Heart left ventricle (tissue), 16 donors: ENCODE results near the gene AP3S2. TPM values are rescaled to one million over a fixed set of nuclear protein-coding genes. Genes with fewer than 3 reads are reported as not detected.

Experiments
- ATAC-seq, 4 donors: fragments of 200-7000 bp; cut with Tn5 transposase; one replicate each; pipeline ENCODE4 v1.9.1; 2020 to 2022; ENCODE audit warnings: moderate library complexity in 4 of 4, mild to moderate bottlenecking in 3 of 4, moderate number of reproducible peaks in 1 of 4
- DNase-seq, 5 donors: peaks; one replicate each; pipeline ENCODE4 v3.0.0-alpha.2; 2020
- H3K27ac ChIP-seq, 12 donors: fragments of 200-600 bp; sonication (generic) in 4 of 12; one replicate each; pipeline versions ENCODE4 v1.5.0 to v1.8.0; 2016 to 2022; ENCODE audit warnings: mild to moderate bottlenecking in 2 of 12
- H3K27me3 ChIP-seq, 9 donors: fragments of 200-600 bp; sonication (generic) in 2 of 9; one replicate each; pipeline versions ENCODE4 v1.5.1 to v1.8.0; 2016 to 2022; ENCODE audit warnings: mild to moderate bottlenecking in 3 of 9
- H3K36me3 ChIP-seq, 9 donors: fragments of 200-600 bp; sonication (generic) in 2 of 9; one replicate each; pipeline versions ENCODE4 v1.5.0 to v1.8.0; 2018 to 2022; ENCODE audit warnings: mild to moderate bottlenecking in 2 of 9
- H3K4me1 ChIP-seq, 12 donors: fragments of 200-600 bp; sonication (generic) in 4 of 12; one replicate each; pipeline versions ENCODE4 v1.5.0 to v1.8.0; 2016 to 2022; ENCODE audit warnings: mild to moderate bottlenecking in 3 of 12
- H3K4me3 ChIP-seq, 12 donors: fragments of 200-600 bp; sonication (generic) in 4 of 12; one replicate each; pipeline versions ENCODE4 v1.5.0 to v1.8.0; 2017 to 2022; ENCODE audit warnings: mild to moderate bottlenecking in 9 of 12, moderate library complexity in 4 of 12
- H3K9me3 ChIP-seq, 12 donors: fragments of 200-600 bp; sonication (generic) in 4 of 12; one replicate each; pipeline versions ENCODE4 v1.5.0 to v1.8.0; 2016 to 2022; ENCODE audit warnings: mild to moderate bottlenecking in 1 of 12
- POLR2A ChIP-seq, 2 donors: fragments of 450-650 bp; IDR thresholded peaks; one replicate each; pipeline ENCODE4 v1.6.1; 2017; ENCODE audit warnings: antibody characterized with exemption in 2 of 2, mild to moderate bottlenecking in 2 of 2, moderate library complexity in 2 of 2
- WGBS, 4 donors: extraction: QIAGEN DNeasy Blood & Tissue Kit in 2 of 4; methylation state at CpG; one replicate each; pipeline versions ENCODE4 v1.1.5 to v1.1.7; 2013 to 2018; 5-methylcytosine and 5-hydroxymethylcytosine counted together
- intact Hi-C, 10 donors: fragments of 100-400 bp; cut with DNase I; formaldehyde crosslinking; loops; one replicate each; pipeline versions ENCODE4 v1.11.1 to v1.14.2; 2022
- polyA plus RNA-seq, 2 donors: library from polyadenylated mRNA; stranded (reverse); fragments of 200-250 nt; gene quantifications; one replicate each; pipeline ENCODE4 v1.2.3, GENCODE V29; 2013
- total RNA-seq, 9 donors: library from RNA; depleted of rRNA in 2 of 9; stranded (reverse); fragments of >200 nt in 2 of 9; fragmentation: NEBNext Ultra II Directional in 3 of 9; extraction: Animal tissue kit (Norgen Biotek cat#: 25700) in 3 of 9; gene quantifications; one replicate each; pipeline versions ENCODE4 v1.1.0 to v1.2.4, GENCODE V29; 2016 to 2023
- TF ChIP-seq, protein P1 (sequence below), 12 donors: fragments of 200-600 bp; sonication (generic) in 4 of 12; IDR thresholded peaks; one replicate each; pipeline versions ENCODE4 v1.5.0 to v1.8.0; 2018 to 2022; ENCODE audit warnings: antibody characterized with exemption in 12 of 12, mild to moderate bottlenecking in 5 of 12
- donor health status: ischemic (EF 13 %, LVEDD 7.1; RV severe dilation, severe dysfunction).
- donor health status: healthy with polysubstance abuse.
- donor health status: DM: no; HTN: yes; CAD: no.
- donor health status: DM: no; HTN: no; CAD: no.
- donor health status: ischemic (EF 25% LVEDD 6.9; RV normal size, moderate dysfunction).
- donor health status: ischemic (EF 25% LVEDD 5.7; RV mildly dilated, moderate dysfunction).
- donor health status: healthy.
- donor health status: DM: yes; HTN: yes; CAD: no.
- donor health status: ischemic (EF 35%, LVEDD 5.7; RV mildly dilated, moderate dysfunction).
- donor health status: nonischemic (EF 11% LVEDD 7.7; RV severe dilation, severe dysfunction).
- donor health status: DM: yes; HTN: yes; CAD: no.
- donor health status: PGD.
- donor health status: ischemic (EF 29% LVEDD 5.4; RV normal size, mild dysfunction).
- donor health status: nonischemic (EF 23%, LVEDD 6.1; RV moderate dilation, normal function).

Gene AP3S2
- total and polyA plus RNA-seq, 11 donors: 15.4 to 64.6 (median 43.3) TPM

DNA sequence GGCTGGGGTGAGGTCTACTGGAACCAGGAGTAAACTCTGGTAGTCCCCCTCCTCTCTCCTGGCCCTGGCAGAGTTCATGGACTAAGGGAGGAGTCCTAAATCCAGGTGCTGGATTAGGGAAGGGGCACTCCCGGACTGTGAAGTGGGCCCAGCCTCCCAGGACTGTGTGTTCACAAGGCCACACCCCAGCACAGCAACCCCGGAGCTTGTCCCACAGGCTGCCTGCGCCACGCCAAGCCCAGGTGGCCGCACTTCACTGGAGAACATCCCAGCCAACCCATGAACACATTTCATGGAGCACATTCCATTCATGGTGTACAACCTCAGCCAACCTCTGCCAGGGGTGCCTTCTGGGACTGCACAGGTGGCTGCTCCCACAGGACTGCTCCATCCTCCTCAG lies 10.7 kb upstream of the AP3S2 start:
- Histone ChIP-seq H3K4me1 (peaks cover 0 to 9% (median under 1%) of the 10 kb centered on the region in 12 donors), H3K27me3 (no peaks in the 10 kb centered on the region), H3K27ac (no peak overlapping the region), H3K36me3 (peaks cover 0 to 89% (median 55%) of the 10 kb centered on the region in 9 donors), H3K9me3 (no peaks in the 10 kb centered on the region), H3K4me3 (no peak overlapping the region)
- intact Hi-C loops: loop anchor here in 3 of 10 donors (5.0 kb wide), 2 partner anchors 168 to 173 kb away; no protein-coding TSS in a partner anchor
- 86 to 94% (median 94%) methylated on average over 5 of the region's 5 CpGs for WGBS, 4 donors
- ATAC-seq (no peak), DNase-seq (no peak)
- TF ChIP-seq, protein P1, sequence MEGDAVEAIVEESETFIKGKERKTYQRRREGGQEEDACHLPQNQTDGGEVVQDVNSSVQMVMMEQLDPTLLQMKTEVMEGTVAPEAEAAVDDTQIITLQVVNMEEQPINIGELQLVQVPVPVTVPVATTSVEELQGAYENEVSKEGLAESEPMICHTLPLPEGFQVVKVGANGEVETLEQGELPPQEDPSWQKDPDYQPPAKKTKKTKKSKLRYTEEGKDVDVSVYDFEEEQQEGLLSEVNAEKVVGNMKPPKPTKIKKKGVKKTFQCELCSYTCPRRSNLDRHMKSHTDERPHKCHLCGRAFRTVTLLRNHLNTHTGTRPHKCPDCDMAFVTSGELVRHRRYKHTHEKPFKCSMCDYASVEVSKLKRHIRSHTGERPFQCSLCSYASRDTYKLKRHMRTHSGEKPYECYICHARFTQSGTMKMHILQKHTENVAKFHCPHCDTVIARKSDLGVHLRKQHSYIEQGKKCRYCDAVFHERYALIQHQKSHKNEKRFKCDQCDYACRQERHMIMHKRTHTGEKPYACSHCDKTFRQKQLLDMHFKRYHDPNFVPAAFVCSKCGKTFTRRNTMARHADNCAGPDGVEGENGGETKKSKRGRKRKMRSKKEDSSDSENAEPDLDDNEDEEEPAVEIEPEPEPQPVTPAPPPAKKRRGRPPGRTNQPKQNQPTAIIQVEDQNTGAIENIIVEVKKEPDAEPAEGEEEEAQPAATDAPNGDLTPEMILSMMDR (IDR thresholded peaks at IDR 0.05): no peak
- TF ChIP-seq POLR2A (IDR thresholded peaks at IDR 0.05): no peak

DNA sequence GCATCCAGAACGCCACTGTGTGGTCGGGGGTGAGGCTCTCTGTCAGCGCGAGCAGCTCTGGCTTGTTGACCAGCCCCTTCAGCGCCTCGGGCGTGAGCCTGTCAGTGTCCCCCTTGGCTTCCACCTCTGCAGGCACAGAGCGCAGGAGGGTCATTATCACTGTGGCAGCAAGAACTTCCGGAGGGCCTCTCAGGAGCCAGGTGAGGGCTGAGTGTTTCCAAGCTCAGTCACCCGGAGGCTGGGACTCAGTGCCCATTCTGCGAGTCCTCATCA lies 10.0 kb upstream of the AP3S2 start:
- H3K4me1 ChIP-seq: peaks cover 0 to 9% (median 1%) of the 10 kb centered on the region in 12 donors
- ATAC-seq: no peak
- intact Hi-C loops: loop anchor here in 3 of 10 donors (5.0 kb wide), 2 partner anchors 169 to 174 kb away; no protein-coding TSS in a partner anchor
- H3K9me3 ChIP-seq: no peaks in the 10 kb centered on the region
- no peak for DNase-seq
- H3K4me3 ChIP-seq: no peak overlapping the region
- no peak overlapping the region for H3K27ac ChIP-seq
- WGBS, 4 donors: 90 to 95% (median 93%) methylated on average over 6 to 11 of the region's 11 CpGs
- H3K36me3 ChIP-seq: peaks cover 0 to 82% (median 50%) of the 10 kb centered on the region in 9 donors
- TF ChIP-seq, protein P1 (IDR thresholded peaks at IDR 0.05): no peak
- no peak for TF ChIP-seq POLR2A (IDR thresholded peaks at IDR 0.05)
- no peaks in the 10 kb centered on the region for H3K27me3 ChIP-seq

DNA sequence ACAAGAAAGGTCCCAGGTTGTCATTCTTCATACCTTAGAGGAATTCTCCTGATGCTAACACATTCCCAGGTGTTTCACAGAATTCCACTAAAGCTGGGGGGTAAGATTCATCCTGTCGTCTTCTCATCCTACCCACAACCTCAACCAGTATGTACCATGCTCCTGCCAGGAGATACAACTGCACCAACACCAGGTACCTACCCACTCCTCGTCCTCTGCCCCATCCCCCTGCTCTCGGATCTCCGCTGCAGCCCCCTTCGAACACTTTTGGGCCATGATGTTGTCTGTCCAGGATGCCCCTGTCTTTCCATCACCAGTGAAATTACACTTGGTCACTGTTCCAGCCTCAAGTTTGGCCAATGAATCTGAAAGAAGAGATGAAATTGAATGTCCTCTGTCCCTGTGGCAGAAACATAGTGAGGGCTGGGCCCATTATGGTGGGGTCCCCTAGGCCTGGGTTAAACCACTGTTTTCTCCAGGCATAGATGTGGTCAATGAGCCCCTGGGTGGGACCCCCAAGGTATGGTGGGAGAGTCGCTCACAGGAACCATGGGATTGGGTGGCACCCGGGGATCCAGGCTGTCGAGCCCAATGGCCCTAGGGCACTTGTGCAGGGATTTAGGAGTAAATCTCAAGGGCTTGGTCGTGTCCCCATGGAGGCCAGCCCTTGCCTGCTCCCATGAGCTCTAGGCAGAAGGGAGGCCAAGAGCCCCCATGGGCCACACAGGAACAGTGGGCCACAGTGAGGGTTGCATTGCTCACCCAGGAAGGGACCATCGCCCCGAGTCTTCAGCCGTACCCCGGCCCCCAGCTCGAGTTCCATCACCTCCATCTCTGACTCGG lies 9.4 kb upstream of the AP3S2 start:
- 94 to 96% (median 95%) methylated on average over 13 to 15 of the region's 15 CpGs for WGBS, 4 donors
- intact Hi-C loops: loop anchor here in 3 of 10 donors (5.0 kb wide), 2 partner anchors 169 to 174 kb away; no protein-coding TSS in a partner anchor
- peaks cover 0 to 9% (median 1%) of the 10 kb centered on the region in 12 donors for H3K4me1 ChIP-seq
- no peaks in the 10 kb centered on the region for H3K27me3 ChIP-seq
- H3K9me3 ChIP-seq: no peaks in the 10 kb centered on the region
- TF ChIP-seq, protein P1 (IDR thresholded peaks at IDR 0.05): no peak
- no peak for TF ChIP-seq POLR2A (IDR thresholded peaks at IDR 0.05)
- DNase-seq (no peak), ATAC-seq (no peak)
- no peak overlapping the region for H3K4me3 ChIP-seq
- no peak overlapping the region for H3K27ac ChIP-seq
- H3K36me3 ChIP-seq: peaks cover 0 to 76% (median 49%) of the 10 kb centered on the region in 9 donors

DNA sequence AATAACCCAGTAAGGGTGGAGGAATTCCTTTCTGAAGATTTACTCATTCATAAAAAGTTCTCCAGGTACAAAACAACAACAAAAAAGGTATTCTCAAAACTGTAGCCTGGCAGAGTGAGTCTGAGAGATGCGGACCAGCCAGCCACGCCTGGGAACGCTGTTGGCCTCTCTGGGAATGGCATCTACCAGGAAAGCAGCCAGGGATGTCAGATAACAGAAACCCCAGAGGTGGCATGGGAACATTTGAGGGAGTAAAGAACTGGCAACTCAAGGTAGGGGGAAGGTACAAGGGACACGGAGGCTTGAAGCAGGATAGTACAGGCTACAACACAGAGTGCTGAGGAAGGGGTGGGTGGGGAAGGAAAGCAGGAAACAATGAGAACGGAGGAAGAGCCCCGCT lies 7.1 kb upstream of the AP3S2 start:
- intact Hi-C loops: loop anchor here in 4 of 10 donors (2.0 to 5.0 kb wide), 3 partner anchors 171 to 178 kb away; no protein-coding TSS in a partner anchor
- no peak overlapping the region for H3K4me3 ChIP-seq
- H3K36me3 ChIP-seq: peaks cover 0 to 52% (median 30%) of the 10 kb centered on the region in 9 donors
- DNase-seq (peak in 4 of 5 donors; percentile 32 to 71 (median 50)), ATAC-seq (peak; percentile 86 to 90 (median 88))
- H3K27me3 ChIP-seq: no peaks in the 10 kb centered on the region
- peaks cover 0 to 9% (median 1%) of the 10 kb centered on the region in 12 donors for H3K4me1 ChIP-seq
- 47 to 60% (median 52%) methylated on average over 6 of the region's 6 CpGs for WGBS, 4 donors
- TF ChIP-seq, protein P1 (IDR thresholded peaks at IDR 0.05): no peak
- no peak for TF ChIP-seq POLR2A (IDR thresholded peaks at IDR 0.05)
- peak overlapping the region in 4 of 12 donors; percentile 16 to 50 (median 30) for H3K27ac ChIP-seq
- no peaks in the 10 kb centered on the region for H3K9me3 ChIP-seq
